Inflammatory macrophage treated with lipopolysaccharide for 4 hours (primary cell): ENCODE measurements around the gene PTK6.

ENCODE experiments used
- DNase-seq: peaks from one replicate; pipeline ENCODE4 v3.0.0-alpha.2; 2020

PTK6 gene

GRCh38 chr20:63542031-63542559, 4.9 kb upstream of the PTK6 start:
- DNase-seq, result no peak

- DNase-seq, result no peak
Measured at GRCh38 chr20:63541371-63541770, 4.2 kb upstream of the PTK6 start.

- DNase-seq, result no peak
Measured at GRCh38 chr20:63540417-63541186, 3.4 kb upstream of the PTK6 start.

DNA sequence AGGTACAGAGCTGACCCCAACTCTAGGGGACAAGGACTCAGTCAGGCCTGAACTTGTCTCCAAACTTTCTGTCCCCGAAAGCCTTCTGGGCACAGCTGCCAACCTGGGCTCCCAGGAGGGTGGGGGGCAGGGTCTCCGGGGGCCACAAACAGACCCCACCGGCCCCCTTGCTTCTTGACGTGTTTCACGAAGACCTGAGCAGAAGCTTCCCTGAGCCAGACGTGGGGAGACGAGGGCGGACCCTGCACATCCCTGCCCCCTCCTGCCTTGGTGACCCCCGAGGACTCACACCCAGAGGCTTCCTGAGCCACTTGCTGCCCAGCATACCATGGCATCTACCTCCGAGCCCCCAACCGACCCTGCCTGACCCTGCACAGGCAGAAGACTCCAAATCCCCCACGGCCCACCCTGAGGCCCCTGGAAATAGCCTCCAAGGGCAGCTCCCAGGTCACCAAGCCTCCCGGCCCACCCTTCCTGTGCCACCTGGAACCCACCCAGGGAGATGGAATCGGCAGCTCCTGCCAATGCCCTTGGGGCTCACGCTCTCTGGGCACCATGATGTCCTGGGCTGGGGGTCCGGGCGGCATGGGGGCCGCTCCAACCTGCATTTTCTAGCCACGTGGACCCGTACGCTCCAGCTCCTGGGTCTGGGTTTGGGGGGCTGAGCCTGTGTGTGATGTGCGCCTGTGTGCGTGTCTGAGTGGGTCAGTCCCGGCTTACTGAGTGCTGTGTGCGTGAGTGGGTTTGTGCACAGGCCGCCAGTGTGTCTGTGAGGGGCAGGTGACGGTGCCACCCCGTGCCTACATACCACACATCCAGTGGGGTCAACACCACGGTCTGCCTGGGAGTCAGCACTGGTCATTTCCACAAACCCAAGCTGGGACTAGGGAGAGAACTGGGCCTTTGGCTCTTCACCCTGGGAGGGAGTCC, 2.5 kb upstream of the PTK6 start:
- no peak for DNase-seq

DNA sequence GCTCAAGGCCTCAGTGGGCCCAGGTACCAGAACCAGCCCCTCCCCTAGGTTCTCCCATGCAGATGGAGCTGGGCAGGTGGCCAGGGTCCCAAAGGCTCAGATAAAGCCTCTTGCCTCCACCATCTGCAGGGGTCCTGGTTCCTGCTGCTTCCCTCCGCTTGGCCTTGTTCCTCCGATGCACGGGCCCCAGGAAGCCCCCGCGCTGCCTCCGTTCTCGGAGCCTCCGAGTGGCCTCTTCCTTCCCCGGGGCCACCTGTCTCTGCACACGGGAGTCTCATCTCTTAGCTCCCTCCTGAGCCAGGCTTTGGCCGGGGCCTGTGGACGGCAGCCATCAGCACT, 1.9 kb upstream of the PTK6 start:
- DNase-seq, result no peak

- DNase-seq, result peak; percentile 27
Measured at GRCh38 chr20:63538204-63539091, 1.3 kb upstream of the PTK6 start.

GRCh38 chr20:63537525-63538203, 488 bp upstream of the PTK6 start:
- DNase-seq, result peak; percentile 99

GRCh38 chr20:63536241-63536977, 767 bp downstream of the PTK6 start:
- DNase-seq, result no peak

- DNase-seq, result no peak
Measured at GRCh38 chr20:63534831-63535651, 2.1 kb downstream of the PTK6 start.

- DNase-seq, result no peak
Measured at GRCh38 chr20:63534427-63534830, 2.7 kb downstream of the PTK6 start.

DNA sequence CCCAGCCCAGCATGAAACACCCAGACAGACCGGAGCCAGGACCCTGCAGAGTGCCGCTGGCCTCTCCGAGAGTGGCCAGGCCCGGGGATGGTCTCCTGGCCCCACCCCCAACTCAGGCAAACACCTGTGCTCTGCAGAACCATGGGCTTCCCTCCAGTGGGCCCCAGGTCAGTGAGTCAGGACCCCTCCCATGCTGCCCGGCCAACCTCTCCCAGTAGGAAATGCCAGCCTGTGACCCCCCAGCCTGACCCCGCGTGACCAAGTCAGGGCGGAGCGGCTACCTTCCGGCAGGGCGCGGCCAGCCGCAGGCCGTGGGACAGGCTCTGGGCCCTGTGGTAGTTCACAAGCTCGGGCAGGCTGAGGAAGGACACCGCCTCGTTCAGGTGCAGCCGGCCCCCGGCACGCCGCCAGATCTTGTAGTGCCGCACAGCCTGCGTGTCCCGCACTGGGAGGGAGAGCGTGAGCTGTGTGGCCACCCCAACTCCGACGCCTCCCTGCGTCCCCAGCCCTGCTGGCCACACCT, 3.2 kb downstream of the PTK6 start:
- no peak for DNase-seq

- DNase-seq, result no peak
Measured at GRCh38 chr20:63533388-63533787, 3.8 kb downstream of the PTK6 start.

DNA sequence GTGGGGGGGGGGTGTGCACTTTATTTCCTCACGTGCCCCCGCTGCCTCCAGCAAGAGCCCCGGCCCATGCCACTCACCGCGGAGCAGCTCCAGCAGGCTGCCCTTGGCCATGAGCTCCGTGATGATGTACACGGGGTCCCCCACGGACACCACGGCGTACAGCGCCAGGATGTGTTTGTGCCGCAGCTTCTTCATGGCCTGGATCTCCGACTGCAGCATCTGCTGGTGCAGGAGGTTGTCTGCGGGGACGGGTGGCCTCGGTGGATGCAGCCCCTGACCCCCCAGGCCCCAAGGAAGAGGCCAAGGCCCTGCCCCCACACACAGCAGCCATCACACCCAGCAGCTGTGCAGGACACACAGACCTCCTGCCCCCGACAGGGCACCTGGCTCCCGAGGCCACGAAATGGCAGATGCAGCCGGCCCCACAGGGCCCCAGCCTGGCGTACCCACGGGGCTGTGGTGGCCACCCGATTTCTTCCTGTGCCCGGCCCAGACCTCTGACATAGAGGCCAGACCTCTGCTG, 4.7 kb downstream of the PTK6 start:
- no peak for DNase-seq

- no peak for DNase-seq
Measured at GRCh38 chr20:63531686-63532448, 5.3 kb downstream of the PTK6 start.

GRCh38 chr20:63530788-63531160, 6.4 kb downstream of the PTK6 start:
- no peak for DNase-seq

DNA sequence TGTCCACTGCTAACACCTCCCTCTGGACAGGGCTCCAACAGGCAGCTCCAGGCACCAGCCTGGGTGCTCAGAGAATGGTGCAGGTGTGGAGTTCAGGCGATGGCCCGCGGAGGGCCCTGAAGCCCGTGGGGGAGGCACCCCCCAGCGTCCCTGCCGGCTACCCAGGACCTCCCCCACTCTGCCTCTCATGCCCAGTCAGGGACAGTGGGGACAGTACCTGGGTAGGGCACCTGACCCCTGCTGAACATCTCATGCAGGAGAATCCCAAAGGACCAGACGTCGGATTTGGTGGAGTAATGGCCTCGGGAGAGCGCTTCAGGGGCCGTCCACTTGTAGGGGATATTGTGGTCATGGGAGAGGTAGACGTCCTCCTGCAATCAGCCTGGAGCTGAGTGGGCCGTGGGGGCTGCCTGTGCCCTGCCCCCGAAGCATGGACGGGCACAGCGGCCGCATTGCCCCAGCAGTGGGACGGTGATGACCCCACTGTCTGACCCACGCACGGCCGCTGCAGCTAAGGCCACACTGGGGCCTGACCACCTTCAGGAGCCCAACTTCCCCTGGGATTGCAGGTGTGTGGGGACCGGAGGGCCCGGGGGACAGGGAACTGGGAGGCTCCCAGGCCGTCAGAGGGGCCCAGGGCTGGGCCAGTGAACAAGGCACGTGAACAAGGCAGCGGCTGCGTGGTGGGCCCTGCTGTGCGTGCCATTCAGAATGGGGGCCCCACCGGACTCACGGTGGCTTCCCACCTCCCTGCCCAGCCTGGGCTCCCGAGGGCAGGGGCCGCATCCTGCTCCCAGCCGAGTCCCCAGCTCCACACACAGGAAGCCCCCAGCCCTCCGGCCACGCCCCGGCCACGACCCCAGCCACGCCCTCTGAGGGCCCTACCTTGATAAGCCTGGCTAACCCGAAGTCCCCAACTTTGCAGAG, 7.1 kb downstream of the PTK6 start:
- DNase-seq, result no peak

- DNase-seq, result no peak
Measured at GRCh38 chr20:63529180-63529860, 7.9 kb downstream of the PTK6 start.

- DNase-seq, result no peak
Measured at GRCh38 chr20:63527184-63527583, 10.0 kb downstream of the PTK6 start.
